GM19351 (cell line): ENCODE results near the gene PEX16.

Source experiments
- ATAC-seq: cut with Tn5 transposase; IDR thresholded peaks from one replicate; pipeline ENCODE4 v1.9.1; 2021; ENCODE audit warnings: mild to moderate bottlenecking, moderate library complexity; ENCODE audit not compliant: unreplicated experiment

The PEX16 gene

GRCh38 chr11:45931739-45932138 is 14.1 kb upstream of the PEX16 start:
- ATAC-seq = no peak

DNA sequence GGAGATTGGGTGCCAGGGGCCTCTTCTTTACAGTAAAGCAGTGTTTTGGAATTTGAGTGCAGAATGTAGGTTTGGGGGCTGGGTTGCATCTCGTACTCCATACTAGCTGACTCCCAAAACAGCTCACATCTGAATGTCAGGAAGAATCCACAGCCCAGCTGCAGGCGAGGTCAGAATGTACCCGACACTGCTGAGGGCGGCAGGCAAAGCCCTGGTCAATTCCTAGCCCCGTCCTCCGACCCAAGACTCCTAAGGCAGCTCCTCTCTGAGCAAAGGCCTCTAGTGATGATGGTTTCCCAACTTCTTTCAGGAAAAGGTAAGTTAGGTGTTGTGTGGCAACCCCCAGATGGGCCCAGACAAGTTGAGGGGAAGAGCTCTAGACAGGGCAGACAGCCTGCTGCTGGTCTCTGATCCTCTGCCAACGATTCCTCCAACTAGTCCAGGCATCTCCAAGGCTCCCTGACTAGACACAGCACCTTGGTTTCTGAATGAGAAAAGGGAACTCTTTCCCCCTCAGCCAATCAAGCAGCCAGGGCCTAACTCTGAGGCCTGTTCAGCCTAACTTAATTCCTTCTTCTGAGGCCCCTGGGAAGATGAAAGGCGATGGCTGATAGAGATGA is 13.4 kb upstream of the PEX16 start:
- no peak for ATAC-seq

- peak; percentile 97 for ATAC-seq
Measured at GRCh38 chr11:45930031-45930794, 12.5 kb upstream of the PEX16 start.

DNA sequence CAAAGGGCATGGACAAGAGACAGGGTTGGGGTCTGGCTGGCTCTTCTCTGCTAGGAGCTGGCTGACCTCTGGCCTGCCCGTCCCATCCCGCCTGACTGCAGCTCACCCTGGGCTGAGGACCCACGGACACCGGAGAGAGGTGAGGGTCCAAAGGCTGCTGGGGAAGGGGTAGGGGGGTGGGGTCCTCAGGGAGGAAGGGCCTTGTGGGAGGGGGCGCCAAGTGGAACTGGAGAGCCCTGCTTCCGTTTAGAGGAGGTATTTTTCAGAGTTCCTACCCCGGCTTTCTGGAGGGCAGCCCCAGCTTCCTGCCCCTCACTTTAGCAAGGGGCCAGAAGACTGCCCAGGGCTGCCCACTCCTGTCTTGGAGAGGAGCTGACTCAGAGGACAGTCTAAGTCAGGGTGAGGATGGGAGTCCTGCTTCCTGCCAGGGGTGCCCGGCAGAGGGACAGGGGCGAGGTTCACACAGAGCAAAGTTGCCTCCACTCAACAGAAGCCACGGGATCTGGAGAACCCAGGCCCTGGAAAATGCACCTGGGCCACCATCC is 11.9 kb upstream of the PEX16 start:
- ATAC-seq = peak; percentile 8

DNA sequence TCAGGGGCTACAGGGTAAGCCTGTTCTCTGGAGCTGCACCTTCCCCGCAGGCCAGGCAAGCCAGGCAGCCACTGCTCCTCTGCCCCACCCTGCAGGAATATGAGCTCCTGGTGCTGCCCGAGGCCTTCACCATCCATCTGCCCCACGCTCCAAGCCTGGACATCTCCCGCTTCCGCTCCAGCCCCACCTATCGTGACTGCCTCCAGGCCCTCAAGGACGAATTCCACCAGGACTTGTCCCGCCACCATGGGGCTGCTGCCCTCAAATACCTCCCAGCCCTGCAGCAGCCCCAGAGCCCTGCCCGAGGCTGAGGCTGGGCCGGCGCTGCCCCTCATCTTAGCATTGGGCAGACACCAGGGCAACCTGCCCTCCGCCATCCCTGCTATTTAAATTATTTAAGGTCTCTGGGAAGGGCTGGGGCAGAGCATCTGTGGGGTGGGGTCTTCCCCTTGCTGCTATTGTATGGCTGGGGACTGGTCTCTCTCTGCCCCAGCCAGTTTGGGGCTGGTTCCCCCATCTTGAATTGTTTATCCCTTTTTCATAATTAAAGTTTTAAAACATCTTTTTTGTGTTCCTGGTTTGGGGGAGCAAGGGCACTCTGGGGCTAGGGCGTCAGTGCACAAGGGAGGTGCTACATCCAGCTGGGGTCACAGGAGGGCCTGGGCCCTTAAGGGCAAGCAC is 11.0 kb upstream of the PEX16 start:
- no peak for ATAC-seq

DNA sequence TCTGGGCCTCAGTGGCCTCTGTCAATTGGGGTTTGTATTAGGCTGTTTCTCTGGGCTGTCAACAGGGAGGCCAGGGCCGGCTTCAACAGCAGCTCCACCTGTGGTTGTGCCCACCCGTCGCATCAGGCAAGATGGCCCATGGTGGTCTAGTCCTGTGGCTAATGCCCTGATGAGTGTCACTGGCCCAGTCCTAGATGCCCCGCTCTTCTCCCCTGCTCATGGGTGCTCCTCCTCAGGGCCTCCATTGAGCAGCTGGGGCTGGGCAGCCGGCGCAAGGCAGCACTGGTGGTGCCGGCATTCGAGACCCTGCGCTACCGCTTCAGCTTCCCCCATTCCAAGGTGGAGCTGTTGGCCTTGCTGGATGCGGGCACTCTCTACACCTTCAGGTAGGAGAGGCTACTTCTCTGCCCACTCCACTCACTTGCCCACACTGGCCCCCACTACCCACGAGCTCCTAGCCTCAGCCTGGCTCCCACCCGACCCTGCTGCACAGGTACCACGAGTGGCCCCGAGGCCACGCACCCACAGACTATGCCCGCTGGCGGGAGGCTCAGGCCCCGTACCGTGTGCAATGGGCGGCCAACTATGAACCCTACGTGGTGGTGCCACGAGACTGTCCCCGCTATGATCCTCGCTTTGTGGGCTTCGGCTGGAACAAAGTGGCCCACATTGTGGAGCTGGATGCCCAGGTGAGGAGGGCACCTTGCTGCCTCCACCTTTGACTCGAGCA is 10.2 kb upstream of the PEX16 start:
- ATAC-seq = no peak

GRCh38 chr11:45927332-45927683 is 9.6 kb upstream of the PEX16 start:
- ATAC-seq = no peak

- ATAC-seq = no peak
Measured at GRCh38 chr11:45926536-45927331, 9.1 kb upstream of the PEX16 start.

- no peak for ATAC-seq
Measured at GRCh38 chr11:45926001-45926401, 8.3 kb upstream of the PEX16 start.

- no peak for ATAC-seq
Measured at GRCh38 chr11:45925550-45925949, 7.9 kb upstream of the PEX16 start.

DNA sequence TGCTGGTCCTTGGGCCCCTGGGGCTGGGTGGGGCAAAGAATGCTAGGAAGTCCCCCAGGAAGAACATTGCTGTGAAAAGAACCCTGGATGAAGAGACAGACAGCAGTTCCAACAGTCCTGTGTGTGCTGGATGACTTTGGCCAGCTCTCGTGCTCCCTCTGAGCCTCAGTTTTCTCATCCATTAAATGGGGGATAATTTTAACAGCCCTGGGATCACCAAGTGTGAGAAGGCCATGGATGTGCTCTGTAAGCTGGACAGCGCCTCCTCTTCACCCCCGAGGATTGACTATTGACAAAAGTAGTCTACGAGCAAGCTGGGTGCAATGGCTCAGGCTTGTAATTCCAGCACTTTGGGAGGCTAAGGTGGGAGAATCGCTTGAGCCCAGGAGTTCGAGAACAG is 7.2 kb upstream of the PEX16 start:
- no peak for ATAC-seq

- no peak for ATAC-seq
Measured at GRCh38 chr11:45924036-45924915, 6.6 kb upstream of the PEX16 start.

DNA sequence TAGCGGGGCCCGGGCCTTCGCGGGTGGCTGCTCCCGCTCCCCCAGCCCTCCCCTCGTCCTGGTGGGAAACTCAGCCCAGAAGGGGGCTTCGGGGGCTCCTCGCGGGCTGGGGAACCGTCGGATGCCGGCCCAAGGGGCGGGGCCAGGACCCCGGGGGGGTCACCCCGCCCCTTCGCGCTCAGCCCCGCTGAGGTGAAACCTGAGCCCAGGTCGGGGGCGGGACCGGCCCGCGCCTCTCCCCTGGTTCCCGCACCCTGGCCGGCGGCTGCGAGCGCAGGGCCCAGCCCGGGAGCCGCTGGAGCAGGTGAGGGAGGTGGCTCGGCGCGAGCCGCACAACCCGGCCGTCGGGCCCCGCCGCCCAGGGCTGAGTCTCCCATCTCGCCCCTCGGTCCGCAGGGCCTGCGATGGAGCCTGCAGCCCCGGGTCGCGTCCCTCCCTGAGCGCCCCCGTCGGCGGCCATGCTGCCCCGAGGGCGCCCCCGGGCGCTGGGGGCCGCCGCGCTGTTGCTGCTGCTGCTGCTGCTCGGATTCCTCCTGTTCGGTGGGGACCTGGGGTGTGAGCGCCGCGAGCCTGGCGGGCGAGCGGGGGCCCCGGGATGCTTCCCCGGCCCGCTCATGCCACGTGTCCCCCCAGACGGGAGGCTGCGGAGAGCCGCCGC is 4.9 kb upstream of the PEX16 start, which contains the start of gene LARGE2:
Gene LARGE2, plus strand, starts transcription at position 232 of the 658 bp plus-strand sequence. Its CDS starts 227 bp downstream, at position 459.
- no peak for ATAC-seq

DNA sequence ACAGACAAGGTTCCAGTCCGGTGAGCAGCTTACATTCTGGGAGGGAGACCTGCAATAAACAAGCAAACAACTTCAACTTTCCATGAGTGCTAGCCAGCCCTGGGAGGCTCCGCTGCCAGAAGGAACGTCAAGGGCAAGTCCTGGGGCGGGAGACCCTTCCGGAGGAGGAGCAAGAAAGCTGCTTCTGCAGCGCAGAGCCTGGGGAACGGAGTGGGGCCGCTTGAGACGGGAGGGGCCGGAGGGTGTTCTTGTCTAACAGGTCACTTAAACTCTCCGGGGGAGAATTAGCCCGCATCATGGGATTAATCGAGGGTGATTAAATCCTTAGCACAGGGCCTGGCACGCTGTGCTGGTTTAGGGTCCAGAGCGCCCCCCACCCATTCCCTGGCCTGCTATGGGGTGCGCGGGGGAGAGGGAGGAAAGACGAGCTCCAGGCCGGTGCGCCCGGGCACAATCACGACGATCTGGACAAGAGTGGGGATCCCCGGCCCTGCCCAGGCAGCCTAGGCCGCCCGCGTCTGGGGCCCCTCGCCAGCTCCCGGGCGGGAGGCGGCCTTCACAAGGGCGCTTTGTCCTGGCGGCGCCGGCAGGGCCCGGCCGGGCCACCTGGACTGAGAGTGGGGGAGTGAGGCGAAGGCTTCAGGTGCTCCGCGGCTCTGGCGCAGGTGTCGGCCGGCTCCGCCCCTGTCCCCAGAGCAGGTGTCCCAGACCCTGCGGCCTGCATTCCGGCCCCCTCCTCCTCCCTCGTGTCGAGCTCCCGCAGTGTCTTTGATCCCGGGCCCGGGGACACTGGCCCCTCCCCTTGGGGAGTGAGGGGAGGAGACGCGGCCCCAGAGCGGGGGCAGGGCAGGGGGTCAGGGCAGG is 4.1 kb upstream of the PEX16 start:
- no peak for ATAC-seq

- ATAC-seq = no peak
Measured at GRCh38 chr11:45920531-45921477, 3.1 kb upstream of the PEX16 start.

DNA sequence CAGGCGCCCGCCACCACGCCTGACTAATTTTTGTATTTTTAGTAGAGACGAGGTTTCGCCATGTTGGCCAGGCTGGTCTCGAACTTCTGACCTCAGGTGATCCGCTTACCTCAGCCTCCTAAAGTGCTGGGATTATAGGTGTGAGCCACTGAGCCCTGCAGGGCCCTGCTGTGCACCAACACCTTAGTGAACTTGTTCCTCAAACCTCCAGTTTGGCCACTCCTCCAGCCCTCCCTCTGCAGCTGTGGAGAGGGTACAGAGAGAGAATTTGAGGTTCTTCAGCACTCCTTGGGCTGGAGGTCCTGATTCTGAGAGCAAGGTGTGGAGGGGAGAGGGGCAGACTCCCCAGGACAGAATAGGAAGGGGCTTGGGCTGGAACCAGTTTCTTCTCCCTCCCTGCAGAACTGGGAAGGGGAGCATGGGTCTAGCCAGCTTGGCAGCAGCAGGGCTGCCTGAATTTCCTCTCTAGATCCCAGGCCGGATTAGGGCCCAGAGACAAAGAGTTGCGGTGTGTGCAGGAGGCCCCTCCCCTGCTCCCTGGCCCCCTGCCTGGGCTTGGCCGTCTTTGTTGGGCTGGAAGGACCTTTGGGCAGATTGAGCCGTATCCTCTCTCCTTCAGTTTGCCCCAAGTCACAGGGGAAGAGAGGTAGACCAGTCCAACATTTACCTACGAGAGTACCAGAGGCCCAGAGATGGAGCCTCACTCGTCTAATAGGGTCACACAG is 2.3 kb upstream of the PEX16 start:
- ATAC-seq = no peak
